ENCODE data around the gene PPL.

PPL gene

DNA sequence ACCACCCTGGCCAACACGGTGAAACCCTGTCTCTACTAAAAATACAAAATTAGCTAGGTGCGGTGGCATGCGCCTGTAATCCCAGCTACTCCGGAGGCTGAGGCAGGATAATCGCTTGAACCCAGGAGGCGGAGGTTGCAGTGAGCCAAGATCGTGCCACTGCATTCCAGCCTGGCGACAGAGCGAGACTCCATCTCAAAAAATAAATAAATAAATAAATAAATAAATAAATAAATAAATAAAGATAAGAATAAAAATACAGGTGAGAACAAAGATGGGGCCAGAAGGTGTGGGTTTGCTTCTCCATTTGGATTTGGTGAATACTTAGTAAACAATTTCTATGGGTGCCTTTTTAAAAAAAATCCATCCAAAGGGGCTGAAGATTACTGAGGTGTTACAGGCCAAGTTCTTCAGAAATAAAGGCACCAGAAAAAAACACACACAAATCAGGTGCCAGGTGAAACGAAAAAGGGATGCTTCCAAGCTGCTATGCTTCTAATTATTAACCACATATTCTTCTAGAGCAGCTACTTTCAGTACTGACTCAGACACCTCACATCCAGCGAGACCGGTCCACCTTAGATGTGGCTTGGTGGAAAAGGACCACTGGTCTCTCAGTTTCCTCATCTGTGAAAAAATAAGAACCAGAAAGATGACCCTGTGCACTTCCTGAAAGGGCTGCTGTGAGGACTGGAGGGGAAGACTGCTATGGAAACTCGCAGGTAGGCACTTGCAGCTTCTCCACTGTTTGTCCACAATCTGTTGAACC, 99.0 kb downstream of the PPL start:
- DNase-seq (ENCODE audit: low read depth): no peak
- TF ChIP-seq, protein P1, sequence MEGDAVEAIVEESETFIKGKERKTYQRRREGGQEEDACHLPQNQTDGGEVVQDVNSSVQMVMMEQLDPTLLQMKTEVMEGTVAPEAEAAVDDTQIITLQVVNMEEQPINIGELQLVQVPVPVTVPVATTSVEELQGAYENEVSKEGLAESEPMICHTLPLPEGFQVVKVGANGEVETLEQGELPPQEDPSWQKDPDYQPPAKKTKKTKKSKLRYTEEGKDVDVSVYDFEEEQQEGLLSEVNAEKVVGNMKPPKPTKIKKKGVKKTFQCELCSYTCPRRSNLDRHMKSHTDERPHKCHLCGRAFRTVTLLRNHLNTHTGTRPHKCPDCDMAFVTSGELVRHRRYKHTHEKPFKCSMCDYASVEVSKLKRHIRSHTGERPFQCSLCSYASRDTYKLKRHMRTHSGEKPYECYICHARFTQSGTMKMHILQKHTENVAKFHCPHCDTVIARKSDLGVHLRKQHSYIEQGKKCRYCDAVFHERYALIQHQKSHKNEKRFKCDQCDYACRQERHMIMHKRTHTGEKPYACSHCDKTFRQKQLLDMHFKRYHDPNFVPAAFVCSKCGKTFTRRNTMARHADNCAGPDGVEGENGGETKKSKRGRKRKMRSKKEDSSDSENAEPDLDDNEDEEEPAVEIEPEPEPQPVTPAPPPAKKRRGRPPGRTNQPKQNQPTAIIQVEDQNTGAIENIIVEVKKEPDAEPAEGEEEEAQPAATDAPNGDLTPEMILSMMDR (conservative IDR thresholded peaks at IDR 0.05; ENCODE audit: control insufficient read depth, insufficient read depth, low read depth, low read length): no peak
- no peak overlapping the region for H3K4me3 ChIP-seq (ENCODE audit: control insufficient read depth, low read depth, low read length)

DNA sequence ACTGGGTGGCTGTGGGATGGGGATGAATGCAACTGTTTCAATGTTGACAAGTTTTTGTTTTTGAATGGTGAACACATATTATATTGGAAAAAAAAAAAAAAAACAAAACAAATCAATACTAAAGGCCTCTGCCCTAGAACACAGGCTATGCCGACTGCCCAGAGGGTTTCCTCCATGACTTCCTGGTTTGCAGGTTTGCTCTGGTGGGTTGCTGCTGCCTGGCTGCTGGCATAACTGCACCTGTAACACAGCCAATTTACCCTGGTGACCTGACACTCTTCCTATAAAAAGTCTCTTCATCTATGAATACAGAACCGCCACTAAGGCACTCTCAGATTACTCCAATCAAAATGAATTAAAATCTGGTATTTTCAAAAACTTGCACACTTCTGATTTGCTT, 100.2 kb downstream of the PPL start:
- H3K4me3 ChIP-seq (ENCODE audit: control insufficient read depth, low read depth, low read length): no peak overlapping the region
- TF ChIP-seq, protein P1 (conservative IDR thresholded peaks at IDR 0.05; ENCODE audit: control insufficient read depth, insufficient read depth, low read depth, low read length): no peak
- DNase-seq (ENCODE audit: low read depth): no peak

DNA sequence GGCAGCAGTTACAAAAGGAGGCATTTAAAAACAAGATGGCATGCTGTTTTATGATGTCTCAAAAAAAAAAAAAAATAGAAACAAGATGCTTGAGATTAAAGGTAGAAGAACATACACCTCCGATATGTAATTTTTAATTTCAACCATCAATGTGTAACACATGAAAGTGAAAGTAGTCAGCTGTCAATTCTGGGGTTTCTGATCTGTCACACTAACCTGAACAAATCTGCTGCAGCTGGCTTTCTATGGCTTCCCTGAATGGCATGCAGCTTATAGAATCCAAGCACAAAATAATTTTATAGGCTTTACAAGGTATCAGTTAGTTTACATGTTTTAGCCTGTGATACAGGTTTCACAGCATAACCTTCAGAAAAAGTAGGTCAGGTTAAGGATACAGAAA, 103.4 kb downstream of the PPL start:
- no peak for DNase-seq (ENCODE audit: low read depth)
- TF ChIP-seq, protein P1 (conservative IDR thresholded peaks at IDR 0.05; ENCODE audit: control insufficient read depth, insufficient read depth, low read depth, low read length): no peak
- H3K4me3 ChIP-seq (ENCODE audit: control insufficient read depth, low read depth, low read length): no peak overlapping the region

DNA sequence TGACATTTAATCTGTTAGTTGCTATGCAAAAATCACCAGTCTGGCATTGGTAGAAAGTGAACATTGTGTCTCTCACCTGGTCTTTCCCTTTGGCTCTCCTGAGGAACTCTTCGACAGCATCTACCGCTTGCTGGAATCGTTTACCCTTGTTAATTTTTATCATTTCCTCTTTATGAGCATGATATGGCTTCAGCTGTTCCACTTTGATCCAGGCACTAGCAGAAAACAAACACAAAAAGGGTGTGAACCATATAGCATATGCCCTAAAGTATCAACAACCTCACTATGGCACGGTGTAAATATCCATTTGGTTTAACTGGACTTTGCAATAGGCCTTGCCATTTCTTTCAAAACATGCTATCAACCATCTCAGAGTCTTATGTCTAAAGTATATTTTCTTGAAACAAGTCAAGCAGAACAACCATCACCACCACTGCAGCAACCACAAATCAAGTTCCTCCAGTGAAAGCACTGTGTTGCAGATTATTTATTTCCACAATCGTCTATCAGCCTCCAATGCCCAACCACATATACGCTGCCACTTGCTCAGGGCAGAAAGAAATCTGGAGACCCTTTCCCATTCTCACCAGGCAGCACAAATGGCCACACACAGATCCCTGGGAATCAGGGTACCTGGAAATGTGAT, 104.1 kb downstream of the PPL start:
- DNase-seq (ENCODE audit: low read depth): no peak
- no peak overlapping the region for H3K4me3 ChIP-seq (ENCODE audit: control insufficient read depth, low read depth, low read length)
- TF ChIP-seq, protein P1 (conservative IDR thresholded peaks at IDR 0.05; ENCODE audit: control insufficient read depth, insufficient read depth, low read depth, low read length): no peak

All from fibroblast of mammary gland (primary cell).